Lung (tissue), 12 donors: Measurements from ENCODE around the gene C1GALT1. TPM values are rescaled to one million over a fixed set of nuclear protein-coding genes. Genes with fewer than 3 reads are reported as not detected.

Experiments
- ATAC-seq: fragments of 200-7000 bp; cut with Tn5 transposase; one replicate; pipeline ENCODE4 v1.9.1; 2020; ENCODE audit warnings: moderate number of reproducible peaks; ENCODE audit not compliant: insufficient read depth, low FRiP score
- DNase-seq, 3 donors: peaks; one replicate each; pipeline ENCODE4 v3.0.0-alpha.2; 2013 to 2017
- H3K27ac ChIP-seq, 2 donors: one replicate each; pipeline ENCODE4 v1.5.1; 2013; ENCODE audit warnings: mild to moderate bottlenecking in 2 of 2, moderate library complexity in 2 of 2, control low read depth in 1 of 2, inconsistent platforms in 1 of 2, low read depth in 1 of 2, low read length in 1 of 2
- H3K27me3 ChIP-seq, 3 donors: one replicate each; pipeline ENCODE4 v1.5.1; 2013; ENCODE audit warnings: low read length in 2 of 3; ENCODE audit not compliant: control insufficient read depth in 3 of 3, insufficient read depth in 3 of 3
- H3K36me3 ChIP-seq, 4 donors: one replicate each; pipeline ENCODE4 v1.5.1; 2013; ENCODE audit warnings: low read length in 4 of 4, mild to moderate bottlenecking in 1 of 4, moderate library complexity in 1 of 4; ENCODE audit not compliant: control insufficient read depth in 4 of 4, insufficient read depth in 4 of 4
- H3K4me1 ChIP-seq, 5 donors: one replicate each; pipeline ENCODE4 v1.5.1; 2013; ENCODE audit warnings: low read length in 5 of 5, mild to moderate bottlenecking in 2 of 5, moderate library complexity in 1 of 5; ENCODE audit not compliant: control insufficient read depth in 5 of 5, insufficient read depth in 5 of 5
- H3K4me3 ChIP-seq: one replicate; pipeline ENCODE4 v1.5.1; 2013; ENCODE audit warnings: mild to moderate bottlenecking, control low read depth, moderate library complexity
- H3K9ac ChIP-seq, 2 donors: one replicate each; pipeline ENCODE4 v1.5.1; 2013; ENCODE audit warnings: low read length in 2 of 2, control low read depth in 1 of 2; ENCODE audit not compliant: insufficient read depth in 1 of 2
- H3K9me3 ChIP-seq, 4 donors: one replicate each; pipeline ENCODE4 v1.5.1; 2013; ENCODE audit warnings: low read length in 3 of 4, mild to moderate bottlenecking in 1 of 4, moderate library complexity in 1 of 4; ENCODE audit not compliant: control insufficient read depth in 4 of 4, insufficient read depth in 3 of 4
- CTCF ChIP-seq: IDR thresholded peaks from 2 replicates; pipeline ENCODE4 v1.5.1; 2012; ENCODE audit warnings: mild to moderate bottlenecking; ENCODE audit errors: control extremely low read depth, extremely low read depth
- WGBS, 2 donors: extraction: QIAGEN DNeasy Blood & Tissue Kit; methylation state at CpG; one replicate each; pipeline ENCODE4 v1.1.7; 2013; 5-methylcytosine and 5-hydroxymethylcytosine counted together
- polyA plus RNA-seq, 2 donors: library from polyadenylated mRNA; stranded (reverse); fragments of 200-250 nt; gene quantifications; one replicate each; pipeline ENCODE4 v1.2.1, GENCODE V29; 2013
- total RNA-seq, 2 donors: library from RNA; depleted of rRNA in 1 of 2; stranded (reverse); fragments of >200 nt in 1 of 2; gene quantifications; one replicate each; pipeline ENCODE4 v1.2.1, GENCODE V29; 2014 to 2021
- donor health status: control.
- donor health status: control.
- donor health status: Bipolar disorder and iron deficiency.
- donor health status: healthy.
- donor health status: DM: yes; HTN: yes; CAD: no.

The C1GALT1 gene
- total and polyA plus RNA-seq, 4 donors = 10.5 to 39.5 (median 23.3) TPM

- no peak for TF ChIP-seq CTCF
- no peaks in the 10 kb centered on the region for H3K9me3 ChIP-seq
- H3K36me3 ChIP-seq = peaks cover 0 to 6% (median 1%) of the 10 kb centered on the region in 4 donors
- no peak overlapping the region for H3K27ac ChIP-seq
- no peak for ATAC-seq
- no peaks in the 10 kb centered on the region for H3K27me3 ChIP-seq
- 94 to 95% methylated on average over 2 of the region's 2 CpGs for whole genome bisulfite sequencing, 2 donors
- peaks cover 0 to 7% (median 0%) of the 10 kb centered on the region in 5 donors for H3K4me1 ChIP-seq
- no peak overlapping the region for H3K4me3 ChIP-seq
- no peak for DNase-seq
- no peak overlapping the region for H3K9ac ChIP-seq
These were observed 40.9 kb downstream of the C1GALT1 start for GRCh38 chr7:7223250-7223649.

DNA sequence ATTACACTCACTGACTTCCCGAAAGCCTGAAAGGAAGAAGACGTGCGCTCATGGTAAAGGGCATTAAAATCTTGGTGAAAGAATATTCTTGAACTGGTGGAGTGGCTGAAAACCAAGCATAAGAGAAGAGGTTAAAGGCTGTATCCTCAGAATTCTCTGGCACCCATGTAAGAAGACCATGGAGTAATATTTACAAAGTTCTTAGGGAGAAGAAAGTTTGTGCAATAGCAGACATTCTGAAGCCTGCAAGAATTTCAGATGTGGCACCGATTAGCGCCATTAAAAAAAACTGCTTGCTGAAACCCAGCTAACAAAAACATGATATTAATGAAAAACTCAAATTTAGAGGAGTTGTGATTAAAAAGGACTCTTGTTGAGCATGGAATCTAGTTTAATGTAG lies 44.1 kb downstream of the C1GALT1 start:
- Histone ChIP-seq H3K36me3 (peaks cover 0 to 4% (median under 1%) of the 10 kb centered on the region in 4 donors), H3K4me1 (peaks cover 0 to 11% (median 0%) of the 10 kb centered on the region in 5 donors), H3K27ac (no peak overlapping the region), H3K27me3 (no peaks in the 10 kb centered on the region), H3K9me3 (peaks cover 0 to 4% (median 0%) of the 10 kb centered on the region in 4 donors), H3K9ac (no peak overlapping the region), H3K4me3 (no peak overlapping the region)
- 76 to 86% methylated on average over 5 of the region's 5 CpGs for WGBS, 2 donors
- ATAC-seq = no peak
- TF ChIP-seq CTCF = no peak
- DNase-seq = no peak

GRCh38 chr7:7228472-7228871 lies 46.1 kb downstream of the C1GALT1 start:
- ATAC-seq (no peak), DNase-seq (no peak)
- Histone ChIP-seq H3K4me1 (peaks cover 0 to 15% (median 0%) of the 10 kb centered on the region in 5 donors), H3K9ac (no peak overlapping the region), H3K36me3 (peaks cover 0 to 4% (median under 1%) of the 10 kb centered on the region in 4 donors), H3K27me3 (no peaks in the 10 kb centered on the region), H3K27ac (no peak overlapping the region), H3K4me3 (no peak overlapping the region), H3K9me3 (peaks cover 0 to 4% (median 0%) of the 10 kb centered on the region in 4 donors)
- no peak for TF ChIP-seq CTCF
- WGBS, 2 donors = 64 to 82% methylated on average over 2 of the region's 2 CpGs

DNA sequence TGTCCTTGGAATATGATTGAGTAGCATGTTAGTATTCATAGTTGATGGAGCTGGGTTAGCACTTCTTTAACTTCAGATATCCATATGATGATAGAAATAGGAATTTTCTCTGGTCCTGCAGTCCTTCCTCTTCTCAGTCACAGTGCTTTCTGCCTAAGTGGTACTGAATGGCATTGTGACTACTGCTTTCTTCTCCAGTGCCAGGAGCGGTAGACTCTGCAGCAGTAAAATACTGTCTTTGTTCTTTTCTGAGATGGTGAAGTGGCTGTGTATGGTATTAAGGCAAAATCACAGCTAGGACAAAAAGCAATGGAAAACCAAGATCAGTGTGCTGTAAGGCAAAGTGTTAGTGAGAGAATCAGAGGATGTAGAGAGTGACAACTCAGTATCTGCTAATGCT lies 46.6 kb downstream of the C1GALT1 start:
- H3K9ac ChIP-seq = no peak overlapping the region
- H3K27ac ChIP-seq = no peak overlapping the region
- ATAC-seq (no peak), DNase-seq (no peak)
- H3K27me3 ChIP-seq = no peaks in the 10 kb centered on the region
- peaks cover 0 to 4% (median 0%) of the 10 kb centered on the region in 4 donors for H3K9me3 ChIP-seq
- H3K4me1 ChIP-seq = peaks cover 0 to 17% (median 0%) of the 10 kb centered on the region in 5 donors
- H3K4me3 ChIP-seq = no peak overlapping the region
- H3K36me3 ChIP-seq = peaks cover 0 to 4% (median under 1%) of the 10 kb centered on the region in 4 donors
- TF ChIP-seq CTCF = no peak
- WGBS, 2 donors = 87 to 96% methylated on average over 1 of the region's 1 CpG
